ENCODE results near the gene FHIT.

Gene FHIT

GRCh38 chr3:60453326-60453725 lies 797.9 kb downstream of the FHIT start:
- Histone ChIP-seq H3K9me3 (ENCODE audit: control insufficient read depth in 1 of 2, low read length in 2 of 2) (no peaks in the 10 kb centered on the region), H3K27me3 (ENCODE audit: low read depth, low read length) (no peaks in the 10 kb centered on the region), H3K4me1 (ENCODE audit: control insufficient read depth in 1 of 2, insufficient read depth in 2 of 2, low read length in 2 of 2) (no peaks in the 10 kb centered on the region)

DNA sequence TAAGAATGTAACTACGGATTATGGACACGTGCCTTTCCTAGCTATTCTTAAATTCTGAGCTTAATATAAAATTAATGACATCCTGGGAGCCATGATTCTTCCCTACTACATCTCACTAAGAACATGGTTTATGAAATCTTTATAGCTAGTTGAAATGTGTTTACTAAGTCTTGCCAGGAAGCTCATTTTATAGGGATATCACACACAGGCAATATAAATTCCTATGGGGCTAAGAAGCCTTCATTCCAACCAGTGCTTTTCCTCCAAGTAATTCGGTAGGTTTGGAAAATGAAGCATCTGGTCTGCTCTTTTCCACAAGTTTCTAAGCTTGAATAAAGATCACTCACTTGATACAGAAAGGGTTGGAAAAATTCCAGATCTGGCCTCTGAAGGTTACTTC lies 802.6 kb downstream of the FHIT start:
- H3K27me3 ChIP-seq (ENCODE audit: low read depth, low read length), result no peaks in the 10 kb centered on the region
- no peak overlapping the region for H3K27ac ChIP-seq (ENCODE audit: low read length)
- H3K9me3 ChIP-seq (ENCODE audit: control insufficient read depth in 1 of 2, low read length in 2 of 2), result no peaks in the 10 kb centered on the region
- no peaks in the 10 kb centered on the region for H3K4me1 ChIP-seq (ENCODE audit: control insufficient read depth in 1 of 2, insufficient read depth in 2 of 2, low read length in 2 of 2)
- H3K4me3 ChIP-seq (ENCODE audit: low read depth in 1 of 2, low read length in 2 of 2), result no peak overlapping the region
- no peaks in the 10 kb centered on the region for H3K36me3 ChIP-seq (ENCODE audit: control insufficient read depth in 1 of 2, insufficient read depth in 2 of 2, low read length in 2 of 2)

More at GRCh38 chr3:60453326-60453725, 797.9 kb downstream of the FHIT start:
- H3K4me3 ChIP-seq (ENCODE audit: low read depth in 1 of 2, low read length in 2 of 2), result no peak overlapping the region
- no peak overlapping the region for H3K27ac ChIP-seq (ENCODE audit: low read length)
- H3K36me3 ChIP-seq (ENCODE audit: control insufficient read depth in 1 of 2, insufficient read depth in 2 of 2, low read length in 2 of 2), result no peaks in the 10 kb centered on the region

GRCh38 chr3:60445446-60445845 lies 805.8 kb downstream of the FHIT start:
- H3K4me1 ChIP-seq (ENCODE audit: control insufficient read depth in 1 of 2, insufficient read depth in 2 of 2, low read length in 2 of 2), result no peaks in the 10 kb centered on the region
- H3K4me3 ChIP-seq (ENCODE audit: low read depth in 1 of 2, low read length in 2 of 2), result no peak overlapping the region
- H3K27ac ChIP-seq (ENCODE audit: low read length), result no peak overlapping the region
- no peaks in the 10 kb centered on the region for H3K27me3 ChIP-seq (ENCODE audit: low read depth, low read length)
- no peaks in the 10 kb centered on the region for H3K9me3 ChIP-seq (ENCODE audit: control insufficient read depth in 1 of 2, low read length in 2 of 2)
- H3K36me3 ChIP-seq (ENCODE audit: control insufficient read depth in 1 of 2, insufficient read depth in 2 of 2, low read length in 2 of 2), result no peaks in the 10 kb centered on the region

- no peaks in the 10 kb centered on the region for H3K4me1 ChIP-seq (ENCODE audit: control insufficient read depth in 1 of 2, insufficient read depth in 2 of 2, low read length in 2 of 2)
- H3K27me3 ChIP-seq (ENCODE audit: low read depth, low read length), result no peaks in the 10 kb centered on the region
- no peak overlapping the region for H3K27ac ChIP-seq (ENCODE audit: low read length)
- H3K9me3 ChIP-seq (ENCODE audit: control insufficient read depth in 1 of 2, low read length in 2 of 2), result no peaks in the 10 kb centered on the region
- no peak overlapping the region for H3K4me3 ChIP-seq (ENCODE audit: low read depth in 1 of 2, low read length in 2 of 2)
- H3K36me3 ChIP-seq (ENCODE audit: control insufficient read depth in 1 of 2, insufficient read depth in 2 of 2, low read length in 2 of 2), result no peaks in the 10 kb centered on the region
These were observed 806.3 kb downstream of the FHIT start for GRCh38 chr3:60444898-60445437.

DNA sequence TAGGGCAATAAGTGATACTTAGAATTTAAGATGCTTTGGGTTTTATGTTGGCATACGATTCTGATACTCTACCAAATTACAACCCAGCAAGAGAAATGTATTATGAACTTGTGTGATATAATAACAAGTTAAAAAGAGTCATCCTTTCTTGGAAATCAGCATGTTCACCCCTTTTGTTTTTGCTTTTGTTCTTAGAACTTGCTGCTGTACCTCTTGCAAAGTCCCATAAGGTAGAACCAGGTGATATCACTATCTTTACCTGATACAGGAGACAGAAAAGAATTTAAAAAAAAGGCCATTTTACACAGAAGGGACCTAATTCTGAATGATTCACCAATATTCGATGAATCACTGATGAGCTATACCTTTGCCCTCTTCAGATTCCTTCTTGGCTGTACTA lies 810.4 kb downstream of the FHIT start:
- Histone ChIP-seq H3K27me3 (ENCODE audit: low read depth, low read length) (no peaks in the 10 kb centered on the region), H3K9me3 (ENCODE audit: control insufficient read depth in 1 of 2, low read length in 2 of 2) (no peaks in the 10 kb centered on the region), H3K4me3 (ENCODE audit: low read depth in 1 of 2, low read length in 2 of 2) (no peak overlapping the region), H3K4me1 (ENCODE audit: control insufficient read depth in 1 of 2, insufficient read depth in 2 of 2, low read length in 2 of 2) (no peaks in the 10 kb centered on the region), H3K36me3 (ENCODE audit: control insufficient read depth in 1 of 2, insufficient read depth in 2 of 2, low read length in 2 of 2) (no peaks in the 10 kb centered on the region), H3K27ac (ENCODE audit: low read length) (no peak overlapping the region)

GRCh38 chr3:60435941-60436650 lies 815.2 kb downstream of the FHIT start:
- H3K36me3 ChIP-seq (ENCODE audit: control insufficient read depth in 1 of 2, insufficient read depth in 2 of 2, low read length in 2 of 2), result no peaks in the 10 kb centered on the region

DNA sequence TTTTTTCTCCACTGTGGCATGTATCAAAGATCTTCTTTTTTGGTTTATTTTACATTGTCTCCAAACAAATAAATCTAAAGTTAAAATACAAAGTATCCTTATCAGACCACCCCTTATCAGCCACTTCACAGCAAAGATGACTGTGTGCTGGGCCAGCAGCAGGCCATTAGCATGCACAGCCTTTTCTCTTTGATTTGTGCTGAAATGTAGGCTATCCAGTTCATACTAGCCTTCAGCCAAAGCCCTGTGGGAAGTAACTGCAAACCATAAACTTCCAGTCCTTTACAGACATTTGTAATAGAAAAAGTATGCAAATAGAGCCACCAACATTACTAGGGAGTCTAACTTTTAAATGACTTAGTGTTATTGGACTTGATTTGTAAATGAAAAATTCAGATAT lies 816.3 kb downstream of the FHIT start:
- Histone ChIP-seq H3K4me1 (ENCODE audit: control insufficient read depth in 1 of 2, insufficient read depth in 2 of 2, low read length in 2 of 2) (no peaks in the 10 kb centered on the region), H3K36me3 (ENCODE audit: control insufficient read depth in 1 of 2, insufficient read depth in 2 of 2, low read length in 2 of 2) (no peaks in the 10 kb centered on the region), H3K27me3 (ENCODE audit: low read depth, low read length) (no peaks in the 10 kb centered on the region), H3K27ac (ENCODE audit: low read length) (no peak overlapping the region), H3K9me3 (ENCODE audit: control insufficient read depth in 1 of 2, low read length in 2 of 2) (no peaks in the 10 kb centered on the region), H3K4me3 (ENCODE audit: low read depth in 1 of 2, low read length in 2 of 2) (no peak overlapping the region)

More at GRCh38 chr3:60435941-60436650, 815.2 kb downstream of the FHIT start:
- Histone ChIP-seq H3K27ac (ENCODE audit: low read length) (no peak overlapping the region), H3K4me1 (ENCODE audit: control insufficient read depth in 1 of 2, insufficient read depth in 2 of 2, low read length in 2 of 2) (no peaks in the 10 kb centered on the region), H3K27me3 (ENCODE audit: low read depth, low read length) (no peaks in the 10 kb centered on the region), H3K4me3 (ENCODE audit: low read depth in 1 of 2, low read length in 2 of 2) (no peak overlapping the region), H3K9me3 (ENCODE audit: control insufficient read depth in 1 of 2, low read length in 2 of 2) (no peaks in the 10 kb centered on the region)

DNA sequence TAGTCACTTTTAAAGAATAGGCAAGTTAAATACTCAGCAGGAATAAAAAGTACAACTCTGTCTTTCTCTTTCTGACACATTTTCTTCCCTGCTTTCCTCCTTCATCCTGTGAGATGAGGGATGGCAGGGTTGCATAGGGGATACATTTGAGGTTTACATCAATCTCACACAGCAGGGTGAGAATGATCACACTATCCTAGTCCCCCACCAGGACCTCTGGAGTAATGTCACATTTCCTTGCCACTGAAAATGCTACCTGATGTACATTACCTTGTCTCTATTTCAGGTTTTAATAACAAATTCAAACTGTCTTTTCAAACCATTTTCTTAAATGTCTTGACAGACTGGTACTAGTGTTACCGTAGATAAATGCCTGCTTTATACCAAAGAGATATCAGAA lies 816.9 kb downstream of the FHIT start:
- no peak overlapping the region for H3K27ac ChIP-seq (ENCODE audit: low read length)
- no peaks in the 10 kb centered on the region for H3K4me1 ChIP-seq (ENCODE audit: control insufficient read depth in 1 of 2, insufficient read depth in 2 of 2, low read length in 2 of 2)

DNA sequence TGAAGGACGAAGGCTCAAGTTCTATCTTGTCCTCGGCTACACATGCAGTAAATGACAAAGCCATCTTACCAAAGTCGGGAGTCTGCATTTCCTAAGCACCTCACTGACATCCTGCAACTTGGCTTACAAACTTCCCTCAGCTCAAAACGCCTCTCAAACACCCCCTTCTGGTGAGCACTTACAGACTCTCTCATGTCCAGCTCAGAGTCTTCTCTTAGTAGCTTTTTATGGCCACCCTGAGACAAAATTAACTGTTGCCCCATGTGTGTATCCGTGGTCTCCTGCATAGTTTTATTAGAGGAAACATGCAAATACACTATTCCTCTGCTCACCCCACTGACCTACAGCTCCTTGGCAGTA lies 819.7 kb downstream of the FHIT start:
- Histone ChIP-seq H3K4me3 (ENCODE audit: low read depth in 1 of 2, low read length in 2 of 2) (no peak overlapping the region), H3K27ac (ENCODE audit: low read length) (no peak overlapping the region), H3K36me3 (ENCODE audit: control insufficient read depth in 1 of 2, insufficient read depth in 2 of 2, low read length in 2 of 2) (no peaks in the 10 kb centered on the region), H3K27me3 (ENCODE audit: low read depth, low read length) (no peaks in the 10 kb centered on the region), H3K9me3 (ENCODE audit: control insufficient read depth in 1 of 2, low read length in 2 of 2) (no peaks in the 10 kb centered on the region), H3K4me1 (ENCODE audit: control insufficient read depth in 1 of 2, insufficient read depth in 2 of 2, low read length in 2 of 2) (no peaks in the 10 kb centered on the region)

More for the DNA sequence above, 816.9 kb downstream of the FHIT start:
- Histone ChIP-seq H3K4me3 (ENCODE audit: low read depth in 1 of 2, low read length in 2 of 2) (no peak overlapping the region), H3K27me3 (ENCODE audit: low read depth, low read length) (no peaks in the 10 kb centered on the region), H3K36me3 (ENCODE audit: control insufficient read depth in 1 of 2, insufficient read depth in 2 of 2, low read length in 2 of 2) (no peaks in the 10 kb centered on the region), H3K9me3 (ENCODE audit: control insufficient read depth in 1 of 2, low read length in 2 of 2) (no peaks in the 10 kb centered on the region)

GRCh38 chr3:60430205-60430604 lies 821.0 kb downstream of the FHIT start:
- Histone ChIP-seq H3K27me3 (ENCODE audit: low read depth, low read length) (no peaks in the 10 kb centered on the region), H3K27ac (ENCODE audit: low read length) (no peak overlapping the region), H3K9me3 (ENCODE audit: control insufficient read depth in 1 of 2, low read length in 2 of 2) (no peaks in the 10 kb centered on the region), H3K36me3 (ENCODE audit: control insufficient read depth in 1 of 2, insufficient read depth in 2 of 2, low read length in 2 of 2) (no peaks in the 10 kb centered on the region), H3K4me3 (ENCODE audit: low read depth in 1 of 2, low read length in 2 of 2) (no peak overlapping the region), H3K4me1 (ENCODE audit: control insufficient read depth in 1 of 2, insufficient read depth in 2 of 2, low read length in 2 of 2) (no peaks in the 10 kb centered on the region)

DNA sequence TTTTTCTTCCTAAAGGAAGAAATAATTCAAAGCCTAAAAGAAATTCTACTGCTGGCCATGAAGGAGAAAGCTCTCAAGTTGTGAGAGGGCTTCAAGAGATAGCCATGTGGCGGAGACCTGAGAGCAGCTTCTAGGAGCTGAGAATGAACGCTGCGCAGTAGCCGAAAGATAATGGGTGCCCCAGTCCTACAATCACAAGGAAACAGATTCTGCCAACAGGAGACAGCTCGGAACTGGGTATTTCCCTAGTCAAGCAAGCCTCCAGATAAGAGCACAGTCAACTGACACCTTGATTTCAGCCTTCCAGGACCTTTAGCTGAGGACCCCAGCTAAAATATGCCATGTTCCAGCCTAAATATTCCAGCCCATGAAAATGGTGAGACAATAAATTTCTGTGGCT lies 824.1 kb downstream of the FHIT start:
- Histone ChIP-seq H3K4me3 (ENCODE audit: low read depth in 1 of 2, low read length in 2 of 2) (no peak overlapping the region), H3K27me3 (ENCODE audit: low read depth, low read length) (no peaks in the 10 kb centered on the region), H3K36me3 (ENCODE audit: control insufficient read depth in 1 of 2, insufficient read depth in 2 of 2, low read length in 2 of 2) (no peaks in the 10 kb centered on the region), H3K4me1 (ENCODE audit: control insufficient read depth in 1 of 2, insufficient read depth in 2 of 2, low read length in 2 of 2) (no peaks in the 10 kb centered on the region), H3K9me3 (ENCODE audit: control insufficient read depth in 1 of 2, low read length in 2 of 2) (no peaks in the 10 kb centered on the region), H3K27ac (ENCODE audit: low read length) (no peak overlapping the region)

GRCh38 chr3:60424942-60425341 lies 826.3 kb downstream of the FHIT start:
- Histone ChIP-seq H3K4me3 (ENCODE audit: low read depth in 1 of 2, low read length in 2 of 2) (no peak overlapping the region), H3K4me1 (ENCODE audit: control insufficient read depth in 1 of 2, insufficient read depth in 2 of 2, low read length in 2 of 2) (no peaks in the 10 kb centered on the region), H3K36me3 (ENCODE audit: control insufficient read depth in 1 of 2, insufficient read depth in 2 of 2, low read length in 2 of 2) (no peaks in the 10 kb centered on the region), H3K9me3 (ENCODE audit: control insufficient read depth in 1 of 2, low read length in 2 of 2) (no peaks in the 10 kb centered on the region), H3K27ac (ENCODE audit: low read length) (no peak overlapping the region), H3K27me3 (ENCODE audit: low read depth, low read length) (no peaks in the 10 kb centered on the region)
